GM19324 (cell line): ENCODE results near the gene METTL5.
A peak's percentile ranks its signal among the peaks of the same experiment; 100 is the strongest.
"Not testable (repeated sequence)": the region's sequence is repeated elsewhere in the genome, so short reads cannot be mapped to it uniquely, and the experiment has no call there.

ENCODE experiments used
- ATAC-seq: cut with Tn5 transposase; IDR thresholded peaks from one replicate; pipeline ENCODE4 v1.9.1; 2021; ENCODE audit warnings: mild to moderate bottlenecking, moderate library complexity; ENCODE audit not compliant: unreplicated experiment, low FRiP score

The METTL5 gene

GRCh38 chr2:169824373-169825333, at the start of gene METTL5:
Gene METTL5 (minus strand): TSS chr2:169824905. CDS start chr2:169824597, 308 bp downstream.
- peak; percentile 64 for ATAC-seq

- ATAC-seq, result no peak
Observed at GRCh38 chr2:169871994-169872393, 47.3 kb upstream of the METTL5 start.

- ATAC-seq, result not testable (repeated sequence)
Observed at GRCh38 chr2:169871369-169871768, 46.7 kb upstream of the METTL5 start.

- ATAC-seq, result no peak
Observed at GRCh38 chr2:169868951-169869350, 44.2 kb upstream of the METTL5 start.

- ATAC-seq, result no peak
Observed at GRCh38 chr2:169867579-169867978, 42.9 kb upstream of the METTL5 start.

GRCh38 chr2:169866230-169866629, 41.5 kb upstream of the METTL5 start:
- ATAC-seq, result not testable (repeated sequence)

GRCh38 chr2:169865492-169865891, 40.8 kb upstream of the METTL5 start:
- ATAC-seq, result no peak

GRCh38 chr2:169862816-169863215, 38.1 kb upstream of the METTL5 start:
- ATAC-seq, result no peak

GRCh38 chr2:169860149-169860548, 35.4 kb upstream of the METTL5 start:
- ATAC-seq, result no peak

- ATAC-seq, result no peak
Observed at GRCh38 chr2:169859423-169859822, 34.7 kb upstream of the METTL5 start.

GRCh38 chr2:169855281-169856258, 30.9 kb upstream of the METTL5 start:
- ATAC-seq, result not testable (repeated sequence)

GRCh38 chr2:169853041-169853668, 28.4 kb upstream of the METTL5 start:
- no peak for ATAC-seq

- ATAC-seq, result no peak
Observed at GRCh38 chr2:169849710-169850109, 25.0 kb upstream of the METTL5 start.

GRCh38 chr2:169848959-169849693, 24.4 kb upstream of the METTL5 start:
- not testable (repeated sequence) for ATAC-seq

GRCh38 chr2:169845016-169845415, 20.3 kb upstream of the METTL5 start:
- ATAC-seq, result no peak

GRCh38 chr2:169841625-169842024, 16.9 kb upstream of the METTL5 start:
- ATAC-seq, result not testable (repeated sequence)

- ATAC-seq, result no peak
Observed at GRCh38 chr2:169840747-169841142, 16.0 kb upstream of the METTL5 start.

- no peak for ATAC-seq
Observed at GRCh38 chr2:169839954-169840746, 15.4 kb upstream of the METTL5 start.
